ENCODE measurements around the gene PRKD1. TPM values are rescaled to one million over a fixed set of nuclear protein-coding genes. Genes with fewer than 3 reads are reported as not detected.

Gene PRKD1
- total RNA-seq, 6 experiments from 2014 or later = 0.74 to 6.2 (median 2.2) TPM

- Histone ChIP-seq H3K27ac (no peak overlapping the region), H3K9me3 (no peaks in the 10 kb centered on the region), H3K4me1 (no peaks in the 10 kb centered on the region), H3K4me3 (no peak overlapping the region), H3K27me3 (no peaks in the 10 kb centered on the region), H3K36me3 (no peaks in the 10 kb centered on the region)
- TF ChIP-seq CTCF (IDR thresholded peaks at IDR 0.05) (no peak), POLR2A (IDR thresholded peaks at IDR 0.05) (no peak)
- DNase-seq (no peak), ATAC-seq (no peak)
- intact Hi-C loops (cut with DNase I) = no loop called here
- 70% methylated on average over 2 of the region's 2 CpGs for WGBS (ENCODE audit: insufficient coverage, low coverage, low lambda C conversion rate, missing lambda C conversion rate)
Measured at GRCh38 chr14:29829851-29830250, 97.8 kb downstream of the PRKD1 start.

- 71% methylated on average over 5 of the region's 5 CpGs for WGBS (ENCODE audit: insufficient coverage, low coverage, low lambda C conversion rate, missing lambda C conversion rate)
- ATAC-seq = no peak
- Histone ChIP-seq H3K27me3 (no peaks in the 10 kb centered on the region), H3K36me3 (no peaks in the 10 kb centered on the region), H3K27ac (no peak overlapping the region), H3K4me3 (no peak overlapping the region), H3K9me3 (no peaks in the 10 kb centered on the region), H3K4me1 (no peaks in the 10 kb centered on the region)
- no peak for TF ChIP-seq CTCF (IDR thresholded peaks at IDR 0.05)
- TF ChIP-seq POLR2A (IDR thresholded peaks at IDR 0.05) = no peak
- no peak for DNase-seq
- intact Hi-C loops (cut with DNase I) = no loop called here
Measured at GRCh38 chr14:29823816-29824215, 103.8 kb downstream of the PRKD1 start.

GRCh38 chr14:29822430-29822709 lies 105.3 kb downstream of the PRKD1 start:
- no peaks in the 10 kb centered on the region for H3K27me3 ChIP-seq
- TF ChIP-seq POLR2A (IDR thresholded peaks at IDR 0.05) (no peak), CTCF (IDR thresholded peaks at IDR 0.05) (no peak)
- intact Hi-C loops (cut with DNase I) = no loop called here
- no peak overlapping the region for H3K27ac ChIP-seq
- H3K4me3 ChIP-seq = no peak overlapping the region
- no peaks in the 10 kb centered on the region for H3K36me3 ChIP-seq
- DNase-seq (no peak), ATAC-seq (no peak)
- H3K4me1 ChIP-seq = no peaks in the 10 kb centered on the region
- H3K9me3 ChIP-seq = no peaks in the 10 kb centered on the region

- Histone ChIP-seq H3K9me3 (no peaks in the 10 kb centered on the region), H3K4me3 (no peak overlapping the region), H3K36me3 (no peaks in the 10 kb centered on the region), H3K27ac (no peak overlapping the region), H3K27me3 (no peaks in the 10 kb centered on the region), H3K4me1 (no peaks in the 10 kb centered on the region)
- TF ChIP-seq POLR2A (IDR thresholded peaks at IDR 0.05) (no peak), CTCF (IDR thresholded peaks at IDR 0.05) (no peak)
- intact Hi-C loops (cut with DNase I) = no loop called here
- ATAC-seq (no peak), DNase-seq (no peak)
- WGBS (ENCODE audit: insufficient coverage, low coverage, low lambda C conversion rate, missing lambda C conversion rate) = 49% methylated on average over 5 of the region's 5 CpGs
Measured at GRCh38 chr14:29821661-29822429, 105.8 kb downstream of the PRKD1 start.

GRCh38 chr14:29821242-29821641 lies 106.4 kb downstream of the PRKD1 start:
- 52% methylated on average over 2 of the region's 2 CpGs for WGBS (ENCODE audit: insufficient coverage, low coverage, low lambda C conversion rate, missing lambda C conversion rate)
- intact Hi-C loops (cut with DNase I) = no loop called here
- DNase-seq = no peak

More at GRCh38 chr14:29821242-29821641, 106.4 kb downstream of the PRKD1 start:
- Histone ChIP-seq H3K4me3 (no peak overlapping the region), H3K27ac (no peak overlapping the region), H3K9me3 (no peaks in the 10 kb centered on the region), H3K4me1 (no peaks in the 10 kb centered on the region), H3K27me3 (no peaks in the 10 kb centered on the region), H3K36me3 (no peaks in the 10 kb centered on the region)
- no peak for TF ChIP-seq POLR2A (IDR thresholded peaks at IDR 0.05)
- TF ChIP-seq CTCF (IDR thresholded peaks at IDR 0.05) = no peak
- ATAC-seq = no peak

All from right lobe of liver (tissue), 6 donors.